Peyer's patch (tissue), 4 donors: Measurements from ENCODE around the gene CALCA. TPM values are rescaled to one million over a fixed set of nuclear protein-coding genes. Genes with fewer than 3 reads are reported as not detected.

ENCODE experiments used
- DNase-seq, 3 donors: peaks; one replicate each; pipeline ENCODE4 v3.0.0-alpha.2; 2017 to 2019
- H3K27ac ChIP-seq, 4 donors: fragments of 200-600 bp; sonication (generic); one replicate each; pipeline ENCODE4 v1.5.1; 2016 to 2019
- H3K27me3 ChIP-seq, 2 donors: fragments of 200-600 bp; sonication (generic); one replicate each; pipeline ENCODE4 v1.5.1; 2019
- H3K36me3 ChIP-seq, 3 donors: fragments of 200-600 bp; sonication (generic); one replicate each; pipeline ENCODE4 v1.5.1; 2016 to 2019
- H3K4me1 ChIP-seq, 4 donors: fragments of 200-600 bp; sonication (generic); one replicate each; pipeline ENCODE4 v1.5.1; 2016 to 2019
- H3K4me3 ChIP-seq, 4 donors: fragments of 200-600 bp; sonication (generic); 1 replicate in 3 of 4; 2 replicates in 1 of 4; pipeline ENCODE4 v1.5.1; 2016 to 2019; ENCODE audit warnings: mild to moderate bottlenecking in 1 of 4
- H3K9me3 ChIP-seq, 4 donors: fragments of 200-600 bp; sonication (generic); one replicate each; pipeline ENCODE4 v1.5.1; 2016 to 2019; ENCODE audit warnings: mild to moderate bottlenecking in 1 of 4
- CTCF ChIP-seq, 6 experiments: fragments of 450-650 bp in 4 of 6; fragments of 200-600 bp in 2 of 6; sonication (generic) in 1 of 6; IDR thresholded peaks; one replicate each; pipeline ENCODE4 v1.5.1; 2017 to 2019; ENCODE audit warnings: antibody characterized with exemption in 6 of 6, mild to moderate bottlenecking in 3 of 6, moderate library complexity in 1 of 6
- POLR2A ChIP-seq, 2 donors: fragments of 450-650 bp; IDR thresholded peaks; one replicate each; pipeline ENCODE4 v1.5.1; 2017; ENCODE audit warnings: antibody characterized with exemption in 2 of 2, mild to moderate bottlenecking in 2 of 2, moderate library complexity in 2 of 2
- total RNA-seq, 4 donors: library from RNA; depleted of rRNA; stranded (reverse); fragments of >200 nt; gene quantifications; one replicate each; pipeline ENCODE4 v1.1.0, GENCODE V29; 2016

CALCA gene
- total RNA-seq, 4 donors from 2014 or later: not detected

- Histone ChIP-seq H3K36me3 (no peaks in the 10 kb centered on the region), H3K27me3 (peaks cover 0 to 20% of the 10 kb centered on the region in 2 donors), H3K9me3 (no peaks in the 10 kb centered on the region), H3K4me3 (peak overlapping the region in 3 of 4 donors; percentile 17 to 35 (median 26)), H3K27ac (no peak overlapping the region), H3K4me1 (peaks cover 0 to 21% (median 15%) of the 10 kb centered on the region in 4 donors)
- TF ChIP-seq CTCF (IDR thresholded peaks at IDR 0.05): no peak
- TF ChIP-seq POLR2A (IDR thresholded peaks at IDR 0.05): no peak
- peak in 1 of 3 donors; percentile 26 for DNase-seq
Observed at GRCh38 chr11:14973621-14974514, 1.7 kb upstream of the CALCA start.

GRCh38 chr11:14972581-14973495 is 687 bp upstream of the CALCA start:
- Histone ChIP-seq H3K36me3 (no peaks in the 10 kb centered on the region), H3K27me3 (peaks cover 0 to 20% of the 10 kb centered on the region in 2 donors), H3K9me3 (no peaks in the 10 kb centered on the region), H3K27ac (no peak overlapping the region), H3K4me3 (peak overlapping the region in 1 of 4 donors; percentile 26), H3K4me1 (peaks cover 0 to 21% (median 15%) of the 10 kb centered on the region in 4 donors)
- no peak for TF ChIP-seq POLR2A (IDR thresholded peaks at IDR 0.05)
- DNase-seq: no peak

- Histone ChIP-seq H3K27ac (no peak overlapping the region), H3K4me1 (peaks cover 0 to 20% (median 14%) of the 10 kb centered on the region in 4 donors), H3K36me3 (no peaks in the 10 kb centered on the region), H3K9me3 (no peaks in the 10 kb centered on the region), H3K4me3 (no peak overlapping the region), H3K27me3 (peaks cover 0 to 8% of the 10 kb centered on the region in 2 donors)
- no peak for TF ChIP-seq POLR2A (IDR thresholded peaks at IDR 0.05)
- peak in 2 of 6 experiments; percentile 24 for TF ChIP-seq CTCF (IDR thresholded peaks at IDR 0.05)
- DNase-seq: peak in 1 of 3 donors; percentile 53
Observed at GRCh38 chr11:14969901-14970323, 2.2 kb downstream of the CALCA start.

- no peak for DNase-seq
- Histone ChIP-seq H3K4me1 (peaks cover 0 to 5% (median 0%) of the 10 kb centered on the region in 4 donors), H3K27ac (no peak overlapping the region), H3K4me3 (no peak overlapping the region), H3K27me3 (no peaks in the 10 kb centered on the region), H3K36me3 (no peaks in the 10 kb centered on the region), H3K9me3 (no peaks in the 10 kb centered on the region)
- TF ChIP-seq CTCF (IDR thresholded peaks at IDR 0.05): no peak
- TF ChIP-seq POLR2A (IDR thresholded peaks at IDR 0.05): no peak
Observed at GRCh38 chr11:14967581-14968243, 4.4 kb downstream of the CALCA start.

GRCh38 chr11:14956111-14956510 is 16.0 kb downstream of the CALCA start:
- TF ChIP-seq POLR2A (IDR thresholded peaks at IDR 0.05) (no peak), CTCF (IDR thresholded peaks at IDR 0.05) (no peak)
- Histone ChIP-seq H3K27me3 (no peaks in the 10 kb centered on the region), H3K9me3 (no peaks in the 10 kb centered on the region), H3K27ac (no peak overlapping the region), H3K4me1 (no peaks in the 10 kb centered on the region), H3K36me3 (no peaks in the 10 kb centered on the region), H3K4me3 (no peak overlapping the region)
- no peak for DNase-seq
